GM23338 (cell line): Measurements from ENCODE around the gene IFRD1. TPM values are rescaled to one million over a fixed set of nuclear protein-coding genes. Genes with fewer than 3 reads are reported as not detected.

Experiments used
- ATAC-seq: fragments of 200-7000 bp; cut with Tn5 transposase; 3 replicates; pipeline ENCODE4 v1.9.1; 2020
- DNase-seq: peaks from one replicate; pipeline ENCODE4 v3.0.0-alpha.2; 2015; ENCODE audit warnings: low spot score
- H2AFZ ChIP-seq: fragments of 200-600 bp; sonication (generic); 2 replicates; pipeline ENCODE4 v1.8.0; 2016; ENCODE audit warnings: antibody characterized with exemption, mild to moderate bottlenecking, moderate library complexity
- H3F3A ChIP-seq: fragments of 200-600 bp; sonication (generic); replicated peaks from 2 replicates; pipeline ENCODE4 v1.8.0; 2017; ENCODE audit warnings: antibody characterized with exemption, mixed run types, low read depth
- H3K27ac ChIP-seq: fragments of 200-600 bp; sonication (generic); 2 replicates; pipeline ENCODE4 v1.6.1; 2016; ENCODE audit warnings: low read depth
- H3K27me3 ChIP-seq: fragments of 200-600 bp; sonication (generic); 2 replicates; pipeline ENCODE4 v1.8.0; 2016; ENCODE audit warnings: mild to moderate bottlenecking, mixed run types, moderate library complexity; ENCODE audit not compliant: insufficient read depth
- H3K36me3 ChIP-seq: fragments of 200-600 bp; sonication (generic); 2 replicates; pipeline ENCODE4 v1.8.0; 2016; ENCODE audit warnings: mild to moderate bottlenecking; ENCODE audit not compliant: insufficient read depth
- H3K4me1 ChIP-seq: fragments of 200-600 bp; sonication (generic); 2 replicates; pipeline ENCODE4 v1.8.0; 2016; ENCODE audit warnings: mild to moderate bottlenecking, moderate library complexity; ENCODE audit not compliant: insufficient read depth
- H3K4me2 ChIP-seq: fragments of 200-600 bp; sonication (generic); 2 replicates; pipeline ENCODE4 v1.7.1; 2017; ENCODE audit warnings: mixed run types
- H3K4me3 ChIP-seq: fragments of 200-600 bp; sonication (generic); 2 replicates; pipeline ENCODE4 v1.6.1; 2016; ENCODE audit warnings: mixed run types
- H3K79me2 ChIP-seq: fragments of 200-600 bp; sonication (generic); replicated peaks from 2 replicates; pipeline ENCODE4 v1.8.0; 2017; ENCODE audit warnings: mild to moderate bottlenecking; ENCODE audit not compliant: insufficient read depth
- H3K9me2 ChIP-seq: fragments of 200-600 bp; sonication (generic); 2 replicates; pipeline ENCODE4 v1.8.0; 2017; ENCODE audit not compliant: insufficient read depth
- H4K20me1 ChIP-seq: fragments of 200-600 bp; sonication (generic); replicated peaks from 2 replicates; pipeline ENCODE4 v1.8.0; 2017; ENCODE audit warnings: mild to moderate bottlenecking; ENCODE audit not compliant: insufficient read depth
- H3K27ac Mint-ChIP-seq: 2 replicates; pipeline ENCODE4 v1.8.0; 2020; ENCODE audit warnings: inconsistent platforms, mild to moderate bottlenecking, moderate library complexity, mixed read lengths
- H3K27me3 Mint-ChIP-seq: 3 replicates; pipeline ENCODE4 v1.8.0; 2022; ENCODE audit warnings: low read depth, mild to moderate bottlenecking, moderate library complexity, mixed read lengths, inconsistent platforms; ENCODE audit not compliant: insufficient read depth, poor library complexity
- H3K36me3 Mint-ChIP-seq: 3 replicates; pipeline ENCODE4 v1.8.0; 2021; ENCODE audit warnings: low read depth, mild to moderate bottlenecking, inconsistent platforms, moderate library complexity, mixed read lengths
- H3K4me1 Mint-ChIP-seq: 3 replicates; pipeline ENCODE4 v1.8.0; 2020; ENCODE audit warnings: mild to moderate bottlenecking, inconsistent platforms, mixed read lengths
- H3K4me3 Mint-ChIP-seq: 3 replicates; pipeline ENCODE4 v1.8.0; 2021; ENCODE audit warnings: moderate library complexity, mild to moderate bottlenecking, inconsistent platforms, mixed read lengths
- H3K9me3 Mint-ChIP-seq: 3 replicates; pipeline ENCODE4 v1.8.0; 2020; ENCODE audit warnings: moderate library complexity, mild to moderate bottlenecking, inconsistent platforms, mixed read lengths
- CREB1 ChIP-seq: fragments of 250-450 bp; sonication (Bioruptor Pico); IDR thresholded peaks from 2 replicates; pipeline ENCODE4 v1.5.0; 2020; ENCODE audit warnings: low read depth, mild to moderate bottlenecking, moderate library complexity
- EZH2phosphoT487 ChIP-seq: fragments of 200-600 bp; sonication (generic); IDR thresholded peaks from one replicate; pipeline ENCODE4 v1.8.1; 2018; ENCODE audit warnings: antibody characterized with exemption; ENCODE audit not compliant: unreplicated experiment
- JUNB ChIP-seq: IDR thresholded peaks from one replicate; pipeline ENCODE4 v1.6.1; 2016; ENCODE audit warnings: antibody characterized with exemption; ENCODE audit not compliant: unreplicated experiment
- NANOG ChIP-seq: IDR thresholded peaks from 2 replicates; pipeline ENCODE4 v1.6.1; 2016; ENCODE audit warnings: antibody characterized with exemption, borderline replicate concordance
- POLR2AphosphoS5 ChIP-seq: IDR thresholded peaks from 2 replicates; pipeline ENCODE4 v1.6.1; 2016; ENCODE audit warnings: antibody characterized with exemption, low read depth
- STAT1 ChIP-seq: IDR thresholded peaks from one replicate; pipeline ENCODE4 v1.6.1; 2016; ENCODE audit warnings: antibody characterized with exemption; ENCODE audit not compliant: unreplicated experiment
- ZNF114 ChIP-seq: fragments of 250-450 bp; sonication (Bioruptor Pico); IDR thresholded peaks from 2 replicates; pipeline ENCODE4 v1.5.0; 2020; ENCODE audit warnings: mild to moderate bottlenecking, moderate library complexity
- ZNF331 ChIP-seq: fragments of 250-450 bp; sonication (Bioruptor Pico); IDR thresholded peaks from 2 replicates; pipeline ENCODE4 v1.5.0; 2020; ENCODE audit warnings: low read depth, mild to moderate bottlenecking, moderate library complexity
- polyA plus RNA-seq: library from polyadenylated mRNA; unstranded; fragments of >200 nt; fragmentation: Nextera tagmentation; extraction: Ambion mirVana; gene quantifications from 2 replicates; pipeline ENCODE4 v1.2.1, GENCODE V29; 2016
- total RNA-seq: library from RNA; depleted of rRNA; stranded (reverse); fragments of >200 nt; shearing (Covaris generic); gene quantifications from 2 replicates; pipeline ENCODE4 v1.2.3, GENCODE V29; 2014
- TF ChIP-seq, protein P1 (sequence below): fragments of 250-450 bp; sonication (Bioruptor Pico); IDR thresholded peaks from 2 replicates; pipeline ENCODE4 v1.5.0; 2020; ENCODE audit warnings: mild to moderate bottlenecking, moderate library complexity
- TF ChIP-seq, protein P2 (sequence below): IDR thresholded peaks from 2 replicates; pipeline ENCODE4 v1.6.1; 2016; ENCODE audit warnings: antibody characterized with exemption
- TF ChIP-seq, protein P3 (sequence below): IDR thresholded peaks from one replicate; pipeline ENCODE4 v1.6.1; 2018; ENCODE audit warnings: antibody characterized with exemption; ENCODE audit not compliant: unreplicated experiment

Gene IFRD1
- total and polyA plus RNA-seq, 2 experiments from 2014 or later = 69.6 to 73.6 TPM

DNA sequence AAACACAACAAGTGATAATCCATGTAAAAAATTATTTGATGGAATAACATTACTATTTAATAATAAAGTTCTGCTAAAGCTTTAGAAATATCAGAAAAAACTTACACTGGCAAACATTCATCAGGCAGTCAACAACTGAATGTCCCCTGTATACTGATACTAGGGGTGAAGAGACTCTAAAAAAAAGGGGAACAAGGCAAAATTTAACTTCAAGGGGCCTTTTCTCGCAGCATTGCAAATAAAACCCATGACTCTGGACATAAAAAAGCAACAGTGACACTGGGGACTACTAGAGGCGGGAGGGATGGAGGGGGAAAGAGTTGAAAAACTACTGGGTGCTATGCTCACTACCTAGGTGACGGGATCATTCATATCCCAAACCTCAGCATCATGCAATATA, 5.8 kb upstream of the IFRD1 start:
- Histone ChIP-seq H3K79me2 (no peaks in the 10 kb centered on the region), H4K20me1 (no peaks in the 10 kb centered on the region), H3K4me1 (0 out of 2 replicates have a peak, but pooled peaks cover 3% of the 10 kb centered on the region), H3K36me3 (no peaks in the 10 kb centered on the region), H3K4me3 (no peak overlapping the region), H3F3A (no peaks in the 10 kb centered on the region), H3K27ac (no peak overlapping the region), H3K4me2 (no peak overlapping the region), H3K9me2 (no peaks in the 10 kb centered on the region), H3K27me3 (no peaks in the 10 kb centered on the region), H2AFZ (no peak overlapping the region)
- TF ChIP-seq POLR2AphosphoS5 (no peak), NANOG (no peak)
- no peak for DNase-seq
- no peaks in the 10 kb centered on the region for H3K9me3 Mint-ChIP-seq
- H3K4me1 Mint-ChIP-seq = peaks cover 13% of the 10 kb centered on the region
- no peak for ATAC-seq
- peaks cover 2% of the 10 kb centered on the region for H3K27me3 Mint-ChIP-seq
- no peak overlapping the region for H3K27ac Mint-ChIP-seq
- no peaks in the 10 kb centered on the region; the same call in 2 of the 3 replicates for H3K36me3 Mint-ChIP-seq
- no peak overlapping the region for H3K4me3 Mint-ChIP-seq

DNA sequence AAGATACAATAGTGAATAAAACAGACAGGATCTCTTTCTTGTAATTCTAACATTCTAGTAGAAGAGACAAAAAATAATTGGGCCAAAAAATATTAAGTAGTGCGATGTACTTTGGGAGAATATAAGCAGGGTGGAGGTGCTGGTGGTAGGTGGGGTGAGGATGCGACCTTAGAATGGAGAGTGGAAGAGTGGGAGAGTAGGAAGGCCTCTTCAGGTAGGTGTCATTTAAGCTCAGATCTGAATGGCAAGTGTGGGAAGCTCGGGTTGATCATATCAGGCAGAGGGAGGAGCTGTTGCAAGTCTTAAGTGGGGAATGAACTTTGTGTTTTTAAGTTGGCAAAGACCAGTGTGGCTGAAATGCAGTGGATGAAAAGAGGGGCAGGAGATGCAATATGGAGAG, 3.8 kb upstream of the IFRD1 start:
- Mint-ChIP-seq H3K36me3 (peaks cover under 1% of the 10 kb centered on the region; the same call in 1 of the 3 replicates), H3K27ac (no peak overlapping the region), H3K27me3 (peaks cover 13% of the 10 kb centered on the region), H3K4me3 (no peak overlapping the region), H3K4me1 (peaks cover 15% of the 10 kb centered on the region), H3K9me3 (no peaks in the 10 kb centered on the region)
- 0 out of 2 replicates have a peak, but pooled peaks cover 6% of the 10 kb centered on the region for H3K4me1 ChIP-seq
- H3K9me2 ChIP-seq = no peaks in the 10 kb centered on the region
- H3K79me2 ChIP-seq = peaks cover 8% of the 10 kb centered on the region
- H3K4me2 ChIP-seq = no peak overlapping the region
- H4K20me1 ChIP-seq = no peaks in the 10 kb centered on the region
- no peak for ATAC-seq
- H3K36me3 ChIP-seq = no peaks in the 10 kb centered on the region
- H3K4me3 ChIP-seq = no peak overlapping the region
- DNase-seq = no peak
- H3K27ac ChIP-seq = no peak overlapping the region
- no peak overlapping the region for H2AFZ ChIP-seq
- no peaks in the 10 kb centered on the region for H3K27me3 ChIP-seq
- no peaks in the 10 kb centered on the region for H3F3A ChIP-seq
- TF ChIP-seq NANOG = no peak
- no peak for TF ChIP-seq ZNF331 (CRISPR knock-in tag)
- TF ChIP-seq CREB1 (CRISPR knock-in tag) = no peak
- TF ChIP-seq, protein P1, sequence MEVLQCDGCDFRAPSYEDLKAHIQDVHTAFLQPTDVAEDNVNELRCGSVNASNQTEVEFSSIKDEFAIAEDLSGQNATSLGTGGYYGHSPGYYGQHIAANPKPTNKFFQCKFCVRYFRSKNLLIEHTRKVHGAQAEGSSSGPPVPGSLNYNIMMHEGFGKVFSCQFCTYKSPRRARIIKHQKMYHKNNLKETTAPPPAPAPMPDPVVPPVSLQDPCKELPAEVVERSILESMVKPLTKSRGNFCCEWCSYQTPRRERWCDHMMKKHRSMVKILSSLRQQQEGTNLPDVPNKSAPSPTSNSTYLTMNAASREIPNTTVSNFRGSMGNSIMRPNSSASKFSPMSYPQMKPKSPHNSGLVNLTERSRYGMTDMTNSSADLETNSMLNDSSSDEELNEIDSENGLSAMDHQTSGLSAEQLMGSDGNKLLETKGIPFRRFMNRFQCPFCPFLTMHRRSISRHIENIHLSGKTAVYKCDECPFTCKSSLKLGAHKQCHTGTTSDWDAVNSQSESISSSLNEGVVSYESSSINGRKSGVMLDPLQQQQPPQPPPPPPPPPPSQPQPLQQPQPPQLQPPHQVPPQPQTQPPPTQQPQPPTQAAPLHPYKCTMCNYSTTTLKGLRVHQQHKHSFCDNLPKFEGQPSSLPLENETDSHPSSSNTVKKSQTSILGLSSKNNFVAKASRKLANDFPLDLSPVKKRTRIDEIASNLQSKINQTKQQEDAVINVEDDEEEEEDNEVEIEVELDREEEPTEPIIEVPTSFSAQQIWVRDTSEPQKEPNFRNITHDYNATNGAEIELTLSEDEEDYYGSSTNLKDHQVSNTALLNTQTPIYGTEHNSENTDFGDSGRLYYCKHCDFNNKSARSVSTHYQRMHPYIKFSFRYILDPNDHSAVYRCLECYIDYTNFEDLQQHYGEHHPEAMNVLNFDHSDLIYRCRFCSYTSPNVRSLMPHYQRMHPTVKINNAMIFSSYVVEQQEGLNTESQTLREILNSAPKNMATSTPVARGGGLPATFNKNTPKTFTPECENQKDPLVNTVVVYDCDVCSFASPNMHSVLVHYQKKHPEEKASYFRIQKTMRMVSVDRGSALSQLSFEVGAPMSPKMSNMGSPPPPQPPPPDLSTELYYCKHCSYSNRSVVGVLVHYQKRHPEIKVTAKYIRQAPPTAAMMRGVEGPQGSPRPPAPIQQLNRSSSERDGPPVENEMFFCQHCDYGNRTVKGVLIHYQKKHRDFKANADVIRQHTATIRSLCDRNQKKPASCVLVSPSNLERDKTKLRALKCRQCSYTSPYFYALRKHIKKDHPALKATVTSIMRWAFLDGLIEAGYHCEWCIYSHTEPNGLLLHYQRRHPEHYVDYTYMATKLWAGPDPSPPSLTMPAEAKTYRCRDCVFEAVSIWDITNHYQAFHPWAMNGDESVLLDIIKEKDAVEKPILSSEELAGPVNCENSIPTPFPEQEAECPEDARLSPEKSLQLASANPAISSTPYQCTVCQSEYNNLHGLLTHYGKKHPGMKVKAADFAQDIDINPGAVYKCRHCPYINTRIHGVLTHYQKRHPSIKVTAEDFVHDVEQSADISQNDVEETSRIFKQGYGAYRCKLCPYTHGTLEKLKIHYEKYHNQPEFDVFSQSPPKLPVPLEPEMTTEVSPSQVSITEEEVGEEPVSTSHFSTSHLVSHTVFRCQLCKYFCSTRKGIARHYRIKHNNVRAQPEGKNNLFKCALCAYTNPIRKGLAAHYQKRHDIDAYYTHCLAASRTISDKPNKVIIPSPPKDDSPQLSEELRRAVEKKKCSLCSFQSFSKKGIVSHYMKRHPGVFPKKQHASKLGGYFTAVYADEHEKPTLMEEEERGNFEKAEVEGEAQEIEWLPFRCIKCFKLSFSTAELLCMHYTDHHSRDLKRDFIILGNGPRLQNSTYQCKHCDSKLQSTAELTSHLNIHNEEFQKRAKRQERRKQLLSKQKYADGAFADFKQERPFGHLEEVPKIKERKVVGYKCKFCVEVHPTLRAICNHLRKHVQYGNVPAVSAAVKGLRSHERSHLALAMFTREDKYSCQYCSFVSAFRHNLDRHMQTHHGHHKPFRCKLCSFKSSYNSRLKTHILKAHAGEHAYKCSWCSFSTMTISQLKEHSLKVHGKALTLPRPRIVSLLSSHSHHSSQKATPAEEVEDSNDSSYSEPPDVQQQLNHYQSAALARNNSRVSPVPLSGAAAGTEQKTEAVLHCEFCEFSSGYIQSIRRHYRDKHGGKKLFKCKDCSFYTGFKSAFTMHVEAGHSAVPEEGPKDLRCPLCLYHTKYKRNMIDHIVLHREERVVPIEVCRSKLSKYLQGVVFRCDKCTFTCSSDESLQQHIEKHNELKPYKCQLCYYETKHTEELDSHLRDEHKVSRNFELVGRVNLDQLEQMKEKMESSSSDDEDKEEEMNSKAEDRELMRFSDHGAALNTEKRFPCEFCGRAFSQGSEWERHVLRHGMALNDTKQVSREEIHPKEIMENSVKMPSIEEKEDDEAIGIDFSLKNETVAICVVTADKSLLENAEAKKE (CRISPR knock-in tag) = no peak
- TF ChIP-seq ZNF114 = no peak
- TF ChIP-seq, protein P2, sequence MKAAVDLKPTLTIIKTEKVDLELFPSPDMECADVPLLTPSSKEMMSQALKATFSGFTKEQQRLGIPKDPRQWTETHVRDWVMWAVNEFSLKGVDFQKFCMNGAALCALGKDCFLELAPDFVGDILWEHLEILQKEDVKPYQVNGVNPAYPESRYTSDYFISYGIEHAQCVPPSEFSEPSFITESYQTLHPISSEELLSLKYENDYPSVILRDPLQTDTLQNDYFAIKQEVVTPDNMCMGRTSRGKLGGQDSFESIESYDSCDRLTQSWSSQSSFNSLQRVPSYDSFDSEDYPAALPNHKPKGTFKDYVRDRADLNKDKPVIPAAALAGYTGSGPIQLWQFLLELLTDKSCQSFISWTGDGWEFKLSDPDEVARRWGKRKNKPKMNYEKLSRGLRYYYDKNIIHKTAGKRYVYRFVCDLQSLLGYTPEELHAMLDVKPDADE = no peak
- TF ChIP-seq POLR2AphosphoS5 = no peak
- TF ChIP-seq JUNB = no peak
- TF ChIP-seq EZH2phosphoT487 = no peak
- no peak for TF ChIP-seq STAT1
- TF ChIP-seq, protein P3, sequence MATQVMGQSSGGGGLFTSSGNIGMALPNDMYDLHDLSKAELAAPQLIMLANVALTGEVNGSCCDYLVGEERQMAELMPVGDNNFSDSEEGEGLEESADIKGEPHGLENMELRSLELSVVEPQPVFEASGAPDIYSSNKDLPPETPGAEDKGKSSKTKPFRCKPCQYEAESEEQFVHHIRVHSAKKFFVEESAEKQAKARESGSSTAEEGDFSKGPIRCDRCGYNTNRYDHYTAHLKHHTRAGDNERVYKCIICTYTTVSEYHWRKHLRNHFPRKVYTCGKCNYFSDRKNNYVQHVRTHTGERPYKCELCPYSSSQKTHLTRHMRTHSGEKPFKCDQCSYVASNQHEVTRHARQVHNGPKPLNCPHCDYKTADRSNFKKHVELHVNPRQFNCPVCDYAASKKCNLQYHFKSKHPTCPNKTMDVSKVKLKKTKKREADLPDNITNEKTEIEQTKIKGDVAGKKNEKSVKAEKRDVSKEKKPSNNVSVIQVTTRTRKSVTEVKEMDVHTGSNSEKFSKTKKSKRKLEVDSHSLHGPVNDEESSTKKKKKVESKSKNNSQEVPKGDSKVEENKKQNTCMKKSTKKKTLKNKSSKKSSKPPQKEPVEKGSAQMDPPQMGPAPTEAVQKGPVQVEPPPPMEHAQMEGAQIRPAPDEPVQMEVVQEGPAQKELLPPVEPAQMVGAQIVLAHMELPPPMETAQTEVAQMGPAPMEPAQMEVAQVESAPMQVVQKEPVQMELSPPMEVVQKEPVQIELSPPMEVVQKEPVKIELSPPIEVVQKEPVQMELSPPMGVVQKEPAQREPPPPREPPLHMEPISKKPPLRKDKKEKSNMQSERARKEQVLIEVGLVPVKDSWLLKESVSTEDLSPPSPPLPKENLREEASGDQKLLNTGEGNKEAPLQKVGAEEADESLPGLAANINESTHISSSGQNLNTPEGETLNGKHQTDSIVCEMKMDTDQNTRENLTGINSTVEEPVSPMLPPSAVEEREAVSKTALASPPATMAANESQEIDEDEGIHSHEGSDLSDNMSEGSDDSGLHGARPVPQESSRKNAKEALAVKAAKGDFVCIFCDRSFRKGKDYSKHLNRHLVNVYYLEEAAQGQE = no peak
